Jurkat, Clone E6-1 (cell line): ENCODE results near the gene SLC7A1.

Experiments
- DNase-seq: peaks from one replicate; pipeline ENCODE4 v3.0.0-alpha.2; 2011; ENCODE audit warnings: low read depth, low spot score
- H3K4me3 ChIP-seq: 2 replicates; pipeline ENCODE4 v1.5.1; 2011; ENCODE audit warnings: mild to moderate bottlenecking, low read length, control low read depth, moderate library complexity

The SLC7A1 gene

DNA sequence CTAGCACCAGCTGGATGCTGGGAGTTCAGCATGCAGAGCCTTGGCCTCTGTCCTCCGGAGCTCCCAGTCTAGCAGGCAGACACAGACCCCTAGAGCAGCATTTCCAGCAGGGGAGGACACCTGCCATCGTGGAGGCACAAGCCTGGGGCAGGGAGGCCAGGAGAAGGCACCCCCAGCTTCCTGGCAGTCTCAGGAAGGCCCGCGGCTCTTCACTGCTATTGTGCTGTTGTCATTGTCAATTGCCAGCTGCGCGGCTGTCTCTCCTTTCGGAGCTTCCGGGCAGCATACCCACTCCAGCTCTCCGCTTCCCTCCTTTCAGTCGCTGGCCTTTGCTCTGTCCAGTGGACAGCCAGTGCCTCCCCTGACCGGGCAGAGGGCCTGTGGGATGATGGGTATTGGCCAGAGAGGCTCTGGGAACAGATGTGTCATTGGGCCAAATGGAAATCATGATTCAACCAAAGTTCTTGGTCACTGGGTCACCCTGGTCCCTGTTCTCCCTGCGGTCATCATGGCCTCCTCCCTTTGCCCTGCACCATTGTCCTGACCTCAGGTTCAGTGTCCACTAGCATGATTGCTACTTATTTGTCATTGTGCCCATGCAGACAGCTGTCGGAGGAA is 93.0 kb downstream of the SLC7A1 start:
- no peak for DNase-seq
- H3K4me3 ChIP-seq: no peak overlapping the region

DNA sequence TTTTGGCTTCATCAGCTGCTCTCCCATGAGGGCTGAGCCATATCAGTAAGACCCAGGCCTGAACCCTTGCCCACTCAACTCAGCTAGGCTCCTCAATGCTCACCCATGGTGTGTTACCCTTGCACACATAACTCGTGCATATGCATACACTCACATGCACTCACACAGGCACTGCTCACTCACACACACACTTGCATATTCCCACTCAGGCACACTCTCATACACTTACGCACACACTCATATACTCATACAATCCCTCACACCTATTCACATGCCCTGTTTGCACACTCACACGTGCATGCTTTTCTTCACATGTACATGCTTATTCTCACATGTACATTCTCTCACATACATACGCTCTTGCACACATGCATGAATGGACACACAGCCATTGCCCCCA is 93.8 kb downstream of the SLC7A1 start:
- no peak overlapping the region for H3K4me3 ChIP-seq
- no peak for DNase-seq

DNA sequence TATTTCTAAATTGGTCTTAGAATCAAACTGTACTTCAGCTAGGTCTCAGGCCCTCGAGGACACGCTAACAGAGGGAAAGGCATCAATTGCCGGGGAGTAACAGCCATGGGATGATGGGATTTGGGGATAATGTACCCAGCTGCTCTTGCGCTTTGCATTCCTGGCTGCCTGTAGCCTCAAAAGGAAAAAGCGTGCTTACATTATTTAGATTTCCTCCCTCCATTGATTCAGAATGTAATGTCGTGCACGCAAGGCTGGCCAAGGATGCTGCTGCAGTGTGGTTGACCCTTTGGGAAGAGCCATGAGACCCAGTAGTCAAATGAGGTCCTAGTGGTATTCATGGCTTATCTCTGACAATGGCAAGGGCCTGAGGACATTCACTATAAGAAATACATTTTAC is 95.1 kb downstream of the SLC7A1 start:
- DNase-seq: no peak
- no peak overlapping the region for H3K4me3 ChIP-seq

DNA sequence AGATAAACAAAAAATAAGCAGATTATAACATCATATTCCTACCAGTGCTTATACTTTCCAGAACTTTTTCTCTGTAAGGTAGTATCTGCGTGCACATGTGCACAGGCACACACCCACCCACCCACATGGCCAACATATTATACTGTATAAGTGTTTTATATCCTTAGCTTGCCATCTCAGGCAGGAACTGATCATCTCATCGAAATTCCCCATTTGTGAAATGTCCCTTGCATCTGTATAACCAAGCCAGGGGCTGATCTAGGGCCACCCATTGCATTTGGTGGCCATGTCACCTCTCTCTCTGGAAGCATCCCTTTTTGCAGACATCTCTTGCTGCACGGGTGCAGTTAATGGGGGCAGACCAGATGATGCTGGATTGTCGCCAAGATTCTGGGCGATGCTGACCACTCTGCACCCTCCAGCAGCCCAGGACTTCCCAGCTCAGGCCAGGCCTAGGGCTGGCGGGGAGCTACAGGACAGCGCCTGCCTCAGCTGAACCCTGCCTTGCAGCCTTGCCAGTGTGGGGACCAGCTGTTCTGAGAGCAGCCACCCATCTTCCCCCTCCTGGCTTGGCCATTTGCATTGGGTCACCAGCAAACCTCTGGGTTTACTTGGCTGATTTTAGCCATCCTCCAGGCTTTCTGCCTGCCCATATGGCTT is 95.9 kb downstream of the SLC7A1 start:
- H3K4me3 ChIP-seq: no peak overlapping the region

DNA sequence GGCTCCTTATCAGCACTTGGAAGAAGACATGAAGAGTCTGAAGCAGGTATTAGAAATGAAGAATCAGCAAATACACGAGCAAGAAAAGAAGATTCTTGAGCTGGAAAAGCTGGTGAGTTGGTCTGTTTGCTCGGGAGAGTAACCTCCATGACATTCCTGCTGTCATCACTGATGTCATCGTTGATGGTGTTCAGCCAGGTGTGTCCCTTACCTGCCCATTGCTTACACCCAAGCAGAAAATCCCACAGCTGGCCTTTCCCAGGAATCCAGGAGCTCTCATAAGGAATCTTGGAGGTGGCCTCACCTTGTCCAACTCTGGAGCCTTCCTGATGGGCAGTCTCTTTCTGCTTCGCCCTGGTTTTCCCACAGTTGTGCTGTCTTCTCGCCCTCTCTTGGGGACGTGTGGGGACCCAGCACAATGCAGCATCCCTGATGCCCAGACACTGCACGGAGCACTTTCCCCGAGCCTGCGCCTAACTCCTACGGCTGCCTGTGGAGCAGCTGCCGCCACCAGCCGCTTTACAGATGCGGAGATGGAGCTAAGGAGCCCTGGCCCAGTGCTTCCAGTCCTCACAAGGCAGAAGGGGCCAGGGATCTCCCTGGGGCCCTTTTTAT is 97.0 kb downstream of the SLC7A1 start:
- no peak overlapping the region for H3K4me3 ChIP-seq
- DNase-seq: no peak

More for the DNA sequence above, 95.9 kb downstream of the SLC7A1 start:
- no peak for DNase-seq

DNA sequence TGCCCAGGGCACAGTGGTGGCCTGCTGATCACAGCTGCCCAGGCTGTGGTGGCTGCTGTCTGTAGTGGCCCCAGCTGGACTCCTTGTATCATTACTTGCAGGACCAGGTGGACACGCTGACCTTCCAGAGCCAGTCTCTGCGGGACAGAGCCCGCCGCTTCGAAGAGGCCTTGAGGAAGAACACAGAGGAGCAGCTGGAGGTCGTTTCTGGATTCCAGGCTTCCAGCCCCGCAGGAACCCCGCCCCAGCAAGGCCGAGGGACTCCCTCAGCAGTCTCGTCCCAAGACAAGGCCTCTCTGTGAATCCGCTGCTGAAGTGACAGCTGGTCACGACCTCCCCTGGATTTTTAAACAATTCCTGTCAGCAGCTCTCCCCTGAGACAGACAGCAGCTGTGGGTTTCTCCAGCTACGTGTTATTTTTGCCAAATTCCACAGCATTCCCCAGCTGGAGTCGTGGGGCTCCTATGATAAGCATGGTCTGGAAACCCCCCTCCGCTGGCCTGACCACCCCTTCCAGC is 98.3 kb downstream of the SLC7A1 start:
- H3K4me3 ChIP-seq: no peak overlapping the region

DNA sequence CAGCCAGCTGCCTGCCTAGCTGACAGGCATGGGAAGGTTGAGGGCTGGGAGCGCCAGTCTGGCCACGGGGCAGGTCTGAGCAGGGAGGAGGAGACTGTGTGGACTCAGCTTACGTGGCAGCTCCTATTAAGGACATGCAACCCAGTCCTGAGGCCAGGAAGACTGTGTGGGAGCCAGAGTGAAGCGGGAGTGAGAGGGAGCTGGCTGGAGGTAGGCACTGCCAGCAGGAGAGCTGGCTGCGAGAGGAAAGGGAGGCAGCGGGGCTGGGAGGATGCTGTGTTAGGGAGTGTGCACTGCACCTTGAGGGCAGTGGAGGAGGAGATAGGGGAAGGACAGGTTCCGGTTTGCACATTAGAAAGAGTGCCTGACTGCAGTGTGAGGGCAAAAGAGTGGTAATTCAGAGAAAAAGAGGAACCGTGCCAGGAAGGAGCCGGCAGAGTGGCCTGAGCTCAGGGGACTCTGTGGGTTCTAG is 99.2 kb downstream of the SLC7A1 start:
- DNase-seq: no peak
- no peak overlapping the region for H3K4me3 ChIP-seq

More for the DNA sequence above, 98.3 kb downstream of the SLC7A1 start:
- DNase-seq: no peak

DNA sequence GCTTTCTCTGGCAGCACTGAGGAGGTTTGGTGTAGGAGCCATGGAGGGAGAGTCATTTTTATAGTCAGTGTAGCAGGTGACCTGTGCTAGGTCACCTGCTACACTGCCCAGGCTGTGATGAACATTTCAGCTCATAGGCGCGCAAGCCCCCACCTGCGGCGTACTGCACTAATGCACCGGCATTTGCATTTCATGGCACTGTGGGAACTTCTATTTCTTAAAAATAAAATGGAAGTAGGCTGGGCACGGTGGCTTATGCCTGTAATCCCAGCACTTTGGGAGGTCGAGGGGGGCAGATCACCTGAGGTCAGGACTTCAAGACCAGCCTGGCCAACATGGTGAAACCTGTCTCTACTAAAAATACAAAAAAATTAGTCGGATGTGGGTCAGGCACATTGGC is 101.0 kb downstream of the SLC7A1 start:
- no peak for DNase-seq
- H3K4me3 ChIP-seq: no peak overlapping the region

DNA sequence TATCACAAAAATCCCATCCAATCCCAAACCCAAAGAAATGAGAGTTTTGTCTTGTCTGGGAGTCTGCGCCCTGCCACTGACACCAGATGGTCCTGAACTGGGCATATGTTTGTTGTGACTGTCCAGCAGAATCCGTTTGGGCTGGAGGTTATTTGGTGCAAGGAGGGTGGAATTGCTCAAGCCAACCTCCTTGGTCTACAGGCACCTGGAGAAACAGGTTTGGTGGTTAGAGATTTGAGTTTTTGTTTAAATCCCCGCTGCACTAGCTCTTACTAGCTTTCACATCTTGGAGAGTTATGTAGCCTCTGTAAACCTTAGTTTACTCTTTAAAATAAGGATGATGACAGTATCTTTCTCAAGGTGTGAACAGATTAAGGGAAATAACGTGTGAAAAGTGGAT is 101.7 kb downstream of the SLC7A1 start:
- no peak for DNase-seq
- H3K4me3 ChIP-seq: no peak overlapping the region

DNA sequence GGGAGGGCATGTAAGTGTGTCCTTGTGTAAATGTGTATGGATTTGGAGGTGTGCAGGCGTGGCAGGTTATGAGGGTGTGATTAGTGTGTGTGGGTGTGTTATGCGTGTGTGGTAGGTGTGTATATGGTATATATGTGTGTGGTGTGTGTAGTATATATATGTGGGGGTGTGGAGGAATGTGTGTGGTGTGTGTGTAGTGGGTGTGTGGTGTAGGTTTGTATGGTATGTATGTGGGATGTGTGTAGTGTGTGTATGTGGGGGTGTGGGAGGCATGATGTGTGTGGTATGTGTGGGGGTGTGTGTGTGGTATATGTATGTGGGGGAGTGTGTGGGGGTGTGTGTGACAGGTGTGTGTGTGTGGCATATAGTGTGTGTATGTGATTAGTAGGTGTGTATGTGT is 104.2 kb downstream of the SLC7A1 start:
- H3K4me3 ChIP-seq: no peak overlapping the region
- DNase-seq: no peak

DNA sequence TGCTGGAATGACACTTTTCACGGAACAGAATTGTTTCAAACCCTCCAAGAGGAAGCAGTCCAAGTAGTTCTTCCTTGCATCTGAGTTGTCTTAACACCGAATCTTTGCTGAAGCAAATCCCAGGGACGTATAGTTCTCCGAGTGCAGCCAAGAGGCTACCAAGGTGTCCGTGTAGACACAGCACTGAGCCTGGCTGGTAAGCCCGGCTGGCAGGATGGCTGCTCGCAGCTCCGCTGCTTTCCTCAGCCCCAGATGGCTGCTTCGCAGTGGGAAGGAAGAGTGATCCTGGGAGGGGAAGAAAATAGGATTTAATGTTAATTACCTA is 105.0 kb downstream of the SLC7A1 start:
- no peak for DNase-seq
- H3K4me3 ChIP-seq: no peak overlapping the region

DNA sequence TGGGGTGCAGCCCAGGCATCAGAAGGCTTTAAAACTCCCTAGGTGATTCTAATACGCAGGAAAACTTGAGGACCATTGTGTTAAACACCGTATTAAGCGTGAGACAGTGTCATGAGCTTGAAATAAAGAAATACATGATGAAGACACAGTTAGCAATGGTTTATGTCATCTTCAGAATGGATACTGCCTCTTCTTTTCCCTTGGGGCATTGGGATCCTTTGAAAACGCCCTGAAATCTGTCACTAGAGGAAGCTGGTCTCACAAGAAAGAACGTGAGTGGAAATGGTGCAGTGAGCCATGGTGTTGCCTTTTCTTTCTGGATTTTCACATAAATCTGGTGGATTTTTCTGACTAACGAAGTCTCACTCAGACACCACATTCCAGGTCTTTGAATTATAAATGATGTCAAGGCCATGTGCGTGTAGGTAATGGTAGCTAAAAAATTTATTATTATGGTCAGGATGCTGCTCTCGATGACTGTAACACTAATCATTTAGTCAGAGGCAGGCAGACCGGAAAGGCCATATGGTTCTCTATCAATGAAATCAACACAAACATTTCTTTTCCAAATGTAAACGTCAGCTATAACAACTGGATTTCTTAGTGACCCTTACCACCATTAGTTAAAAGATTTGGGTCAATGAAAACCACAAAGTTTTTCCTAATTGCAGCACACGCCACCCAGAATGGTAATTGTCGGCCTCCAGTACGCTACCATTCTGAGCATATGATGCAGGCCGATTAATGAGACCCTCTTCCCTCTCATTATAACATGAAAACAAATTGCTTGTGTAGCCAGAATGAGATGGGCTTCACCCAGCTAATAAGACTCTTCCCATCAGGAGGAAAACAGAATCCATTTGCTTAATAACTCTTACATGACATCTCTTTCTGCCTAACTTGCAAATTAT is 105.6 kb downstream of the SLC7A1 start:
- DNase-seq: no peak
- H3K4me3 ChIP-seq: no peak overlapping the region

DNA sequence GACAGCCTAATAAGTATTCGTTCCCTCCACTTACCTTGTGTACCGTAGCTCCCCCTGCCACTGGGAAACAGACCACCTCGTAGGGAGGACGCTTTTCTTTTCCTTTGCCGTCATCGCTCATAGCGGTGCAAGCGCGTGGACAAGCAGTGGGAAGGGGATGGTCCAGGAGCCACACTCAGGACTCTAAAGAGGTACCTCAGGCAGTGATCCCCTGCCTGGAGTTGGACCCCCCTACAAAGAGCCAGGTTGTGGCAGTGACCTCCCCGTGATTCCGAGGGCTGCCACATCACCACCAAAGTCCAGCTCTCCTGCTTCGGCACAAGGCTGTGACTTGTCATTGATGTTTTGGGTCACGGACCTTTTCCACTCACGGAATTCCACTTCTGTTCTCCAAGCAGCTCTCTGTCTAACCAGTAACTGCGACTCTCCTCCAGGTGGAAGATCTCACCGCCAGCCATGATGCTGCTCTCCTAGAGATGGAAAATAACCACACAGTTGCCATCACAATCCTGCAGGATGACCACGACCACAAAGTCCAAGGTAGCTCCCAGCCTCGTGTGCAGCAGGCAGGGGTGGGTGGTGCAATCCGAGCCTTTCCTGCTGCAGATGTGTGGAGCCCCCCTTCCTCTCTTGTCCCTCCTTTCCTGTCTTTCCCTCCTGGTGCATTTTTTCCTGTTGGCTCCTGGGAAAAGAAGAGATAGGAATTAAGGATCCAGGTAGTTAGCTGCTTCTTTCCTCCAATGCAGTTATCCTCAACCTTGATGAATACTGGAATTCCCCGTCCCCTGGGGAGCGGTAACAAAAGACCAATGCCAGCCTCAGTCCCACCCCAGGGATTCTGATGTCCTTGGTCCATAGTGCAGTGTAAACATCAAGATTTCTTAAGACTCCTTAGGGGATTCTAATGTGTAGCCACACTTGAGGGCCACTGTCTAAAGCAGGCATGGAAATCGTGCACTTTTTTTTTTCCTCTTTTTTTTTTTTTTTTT is 107.7 kb downstream of the SLC7A1 start:
- DNase-seq: no peak
- no peak overlapping the region for H3K4me3 ChIP-seq

DNA sequence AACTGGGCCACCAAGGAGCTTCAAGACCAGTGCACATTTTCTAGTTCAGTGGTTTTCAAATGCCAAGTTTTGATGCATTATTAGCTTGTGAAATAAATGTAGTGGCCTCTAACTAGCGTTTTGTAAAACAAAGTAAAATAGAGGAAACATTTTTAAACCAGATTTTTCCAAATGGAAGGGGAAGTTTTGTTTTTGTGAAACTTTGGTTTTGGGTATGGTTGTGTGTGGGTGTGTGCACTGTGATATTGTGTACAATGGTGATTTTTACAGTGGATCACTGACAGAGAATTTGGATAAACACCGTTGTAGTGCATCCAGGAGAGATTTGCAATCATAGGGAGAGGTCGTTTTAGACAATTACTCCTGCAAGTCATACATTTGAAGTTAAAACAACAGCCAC is 108.9 kb downstream of the SLC7A1 start:
- DNase-seq: no peak
- no peak overlapping the region for H3K4me3 ChIP-seq

DNA sequence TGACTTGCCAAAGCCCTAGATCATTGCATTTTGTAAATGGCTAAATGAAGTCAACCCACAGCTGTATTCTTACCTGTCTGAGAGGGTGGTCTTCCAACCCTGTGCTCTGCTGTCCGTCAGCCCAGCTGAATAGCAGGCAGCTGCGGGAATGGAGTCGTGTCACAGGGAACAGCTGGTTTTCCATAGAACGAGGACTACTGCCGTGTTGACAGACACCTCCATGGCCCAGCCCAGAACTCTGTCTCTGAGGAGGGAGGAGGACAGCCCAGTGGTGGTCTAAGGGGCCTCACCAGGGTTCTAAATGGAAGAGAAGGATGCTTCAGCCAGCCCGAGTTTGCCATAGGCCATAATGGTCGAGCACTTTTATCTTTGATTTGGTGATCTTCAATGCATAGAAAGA is 110.7 kb downstream of the SLC7A1 start:
- H3K4me3 ChIP-seq: no peak overlapping the region
- no peak for DNase-seq

DNA sequence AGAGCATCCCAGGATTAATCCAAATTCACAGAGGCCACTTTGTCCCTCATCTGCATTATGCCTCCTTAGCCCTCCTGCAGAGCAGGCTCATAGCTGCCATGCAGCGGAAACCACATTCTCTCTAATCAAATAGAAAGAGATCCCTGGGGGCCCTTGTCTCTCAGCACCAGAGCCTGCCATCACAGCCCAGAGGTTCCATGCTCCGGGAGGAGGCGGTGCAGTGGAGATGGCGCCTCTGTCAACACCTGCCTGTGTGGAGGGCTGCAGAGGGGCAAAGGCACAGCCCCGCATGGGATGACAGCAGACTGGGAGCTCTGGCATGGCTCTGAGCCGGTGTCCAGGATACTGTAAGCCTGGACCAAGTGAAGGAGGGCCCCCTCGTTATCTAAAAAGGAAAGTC is 111.3 kb downstream of the SLC7A1 start:
- H3K4me3 ChIP-seq: no peak overlapping the region
- DNase-seq: no peak

DNA sequence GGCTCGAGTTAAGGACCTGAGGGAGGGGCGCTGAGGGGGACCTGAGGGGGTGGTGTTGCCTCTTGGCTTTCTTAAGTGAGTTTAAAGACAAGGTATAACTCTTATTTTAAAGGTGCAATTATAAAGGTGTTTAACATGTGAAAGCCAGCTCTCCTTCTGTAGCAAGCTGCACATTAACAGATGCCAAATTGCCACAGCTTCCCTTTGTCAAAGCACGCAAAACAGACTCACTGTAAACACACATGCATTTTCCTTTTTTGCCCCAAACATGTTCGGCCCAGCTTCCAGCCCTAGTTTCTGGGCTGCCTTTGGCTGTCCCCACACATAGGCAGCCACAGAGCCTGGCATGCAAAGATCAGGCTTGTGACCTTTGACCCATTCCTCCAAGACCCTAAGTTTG is 111.9 kb downstream of the SLC7A1 start:
- DNase-seq: no peak
- H3K4me3 ChIP-seq: no peak overlapping the region

DNA sequence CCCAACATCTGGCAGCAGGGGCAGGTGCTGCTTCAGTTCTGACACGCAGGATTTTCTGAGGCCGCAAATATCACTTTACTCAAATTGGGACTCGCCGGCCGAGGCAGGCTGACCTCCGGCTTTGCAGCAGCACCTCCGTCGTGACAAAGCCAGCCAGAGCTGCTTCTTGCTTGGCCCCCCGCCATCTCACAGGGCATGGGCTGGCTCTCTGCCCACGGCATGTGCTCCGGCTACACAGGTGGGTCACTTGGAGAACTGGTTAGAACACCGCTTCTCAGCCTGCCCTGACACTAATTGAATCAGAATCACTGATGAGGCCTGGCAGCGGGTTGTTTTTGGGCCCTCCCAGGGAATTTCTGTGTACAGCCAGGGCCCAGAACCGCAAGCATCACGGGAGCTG is 112.3 kb downstream of the SLC7A1 start:
- no peak overlapping the region for H3K4me3 ChIP-seq

DNA sequence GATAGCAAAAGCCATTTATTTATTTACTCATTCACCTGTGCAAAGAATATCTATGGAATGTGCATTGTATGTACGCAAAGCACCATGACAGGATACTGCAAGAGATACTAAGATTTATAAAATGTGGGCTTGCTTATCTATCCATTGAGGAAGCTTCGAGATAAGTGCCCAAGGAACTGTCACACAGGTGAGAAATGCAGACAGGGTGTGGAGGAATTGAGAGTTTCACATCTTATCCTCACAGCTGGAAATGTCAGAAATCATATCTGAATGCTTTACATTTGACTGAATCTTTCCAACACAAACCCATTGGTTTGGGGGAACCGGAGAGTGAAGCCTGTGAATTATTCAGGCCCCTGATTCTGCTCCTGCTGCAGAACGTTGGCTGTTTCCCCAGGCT is 113.0 kb downstream of the SLC7A1 start:
- no peak for DNase-seq
- no peak overlapping the region for H3K4me3 ChIP-seq

More for the DNA sequence above, 112.3 kb downstream of the SLC7A1 start:
- no peak for DNase-seq
